Neural crest cell (in vitro differentiated cells): ENCODE results near the gene ANGPT4. TPM values are rescaled to one million over a fixed set of nuclear protein-coding genes. Genes with fewer than 3 reads are reported as not detected.
A peak's percentile ranks its signal among the peaks of the same experiment; 100 is the strongest.

Experiments used
- DNase-seq: peaks from one replicate; pipeline ENCODE4 v3.0.0; 2021; ENCODE audit warnings: low read depth, mixed read lengths, low spot score
- H3K27ac Mint-ChIP-seq: one replicate; pipeline ENCODE4 v1.8.0; 2021; ENCODE audit warnings: mild to moderate bottlenecking, mixed read lengths; ENCODE audit not compliant: unreplicated experiment
- H3K27me3 Mint-ChIP-seq: 2 replicates; pipeline ENCODE4 v1.8.0; 2021; ENCODE audit warnings: low read depth, mild to moderate bottlenecking, mixed read lengths
- H3K36me3 Mint-ChIP-seq: 2 replicates; pipeline ENCODE4 v1.8.0; 2021; ENCODE audit warnings: low read depth, mild to moderate bottlenecking, mixed read lengths
- H3K4me1 Mint-ChIP-seq: 2 replicates; pipeline ENCODE4 v1.8.0; 2021; ENCODE audit warnings: mixed read lengths
- H3K4me3 Mint-ChIP-seq: one replicate; pipeline ENCODE4 v1.8.0; 2021; ENCODE audit warnings: mild to moderate bottlenecking, mixed read lengths
- H3K9me3 Mint-ChIP-seq: 2 replicates; pipeline ENCODE4 v1.8.0; 2021; ENCODE audit warnings: mixed read lengths
- CTCF ChIP-seq: fragments of 200-600 bp; sonication (generic); conservative IDR thresholded peaks from 2 replicates; pipeline ENCODE4 v1.5.0; 2021; ENCODE audit warnings: antibody characterized with exemption, mild to moderate bottlenecking
- total RNA-seq: library from RNA; stranded (reverse); gene quantifications from 2 replicates; pipeline ENCODE4 v1.2.1, GENCODE V29; 2021

ANGPT4 gene
- total RNA-seq, 1 donor from 2014 or later = 0.07 TPM

GRCh38 chr20:873875-874607 lies 42.1 kb downstream of the ANGPT4 start:
- peaks cover 7% of the 10 kb centered on the region for H3K4me1 Mint-ChIP-seq
- H3K27ac Mint-ChIP-seq = no peak overlapping the region
- H3K4me3 Mint-ChIP-seq = no peak overlapping the region
- peaks cover 38% of the 10 kb centered on the region for H3K27me3 Mint-ChIP-seq
- TF ChIP-seq CTCF = no peak
- H3K9me3 Mint-ChIP-seq = no peaks in the 10 kb centered on the region
- DNase-seq = no peak
- H3K36me3 Mint-ChIP-seq = no peaks in the 10 kb centered on the region

DNA sequence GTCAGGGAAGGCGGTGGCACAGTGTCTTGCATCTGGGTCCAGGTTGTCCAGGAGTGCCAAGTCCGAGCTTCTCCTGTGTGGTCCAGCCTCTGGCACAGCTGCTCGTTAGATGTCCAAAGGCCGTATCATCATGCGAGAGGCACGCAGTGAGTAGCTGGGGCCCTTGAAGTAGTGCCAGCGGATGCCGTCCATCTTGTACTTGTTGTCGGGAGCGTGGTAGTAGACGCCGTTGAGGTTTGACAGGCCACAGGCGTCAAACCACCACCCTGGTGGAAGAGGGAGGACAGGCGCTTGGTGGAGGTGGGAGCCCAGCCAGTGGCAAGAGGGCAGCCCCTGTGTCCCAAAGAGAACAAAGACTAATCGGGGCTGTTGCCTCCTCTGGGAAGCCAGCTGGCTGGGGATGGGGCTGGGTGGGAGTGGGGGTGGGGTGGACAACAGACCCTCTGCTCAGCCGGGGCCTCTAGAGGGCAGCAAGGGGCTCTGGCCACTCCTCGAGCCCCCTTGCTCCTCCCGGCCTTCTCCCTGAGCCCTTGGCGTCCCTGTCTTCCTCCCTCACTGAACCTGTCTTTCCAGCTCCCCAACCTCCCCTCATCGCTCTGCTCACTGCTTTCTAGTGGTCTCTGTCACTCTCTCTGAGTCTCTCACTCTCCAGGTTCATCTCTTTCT lies 43.1 kb downstream of the ANGPT4 start:
- no peaks in the 10 kb centered on the region for H3K36me3 Mint-ChIP-seq
- no peak overlapping the region for H3K4me3 Mint-ChIP-seq
- H3K27ac Mint-ChIP-seq = no peak overlapping the region
- TF ChIP-seq CTCF = peak; percentile 26
- H3K27me3 Mint-ChIP-seq = peaks cover 37% of the 10 kb centered on the region
- no peaks in the 10 kb centered on the region for H3K9me3 Mint-ChIP-seq
- H3K4me1 Mint-ChIP-seq = peaks cover 7% of the 10 kb centered on the region
- DNase-seq = no peak

GRCh38 chr20:871948-872347 lies 44.2 kb downstream of the ANGPT4 start:
- Mint-ChIP-seq H3K27ac (no peak overlapping the region), H3K4me3 (no peak overlapping the region), H3K9me3 (no peaks in the 10 kb centered on the region), H3K4me1 (peaks cover 7% of the 10 kb centered on the region), H3K27me3 (peaks cover 34% of the 10 kb centered on the region), H3K36me3 (no peaks in the 10 kb centered on the region)
- DNase-seq = no peak
- no peak for TF ChIP-seq CTCF

- Mint-ChIP-seq H3K4me1 (peaks cover 7% of the 10 kb centered on the region), H3K27me3 (peaks cover 33% of the 10 kb centered on the region), H3K36me3 (no peaks in the 10 kb centered on the region), H3K4me3 (no peak overlapping the region), H3K27ac (no peak overlapping the region), H3K9me3 (no peaks in the 10 kb centered on the region)
- TF ChIP-seq CTCF = no peak
- no peak for DNase-seq
Observed at GRCh38 chr20:871436-871835, 44.7 kb downstream of the ANGPT4 start.

- no peak for TF ChIP-seq CTCF
- DNase-seq = no peak
- Mint-ChIP-seq H3K36me3 (no peaks in the 10 kb centered on the region), H3K4me1 (peaks cover 7% of the 10 kb centered on the region), H3K27ac (no peak overlapping the region), H3K27me3 (peaks cover 38% of the 10 kb centered on the region), H3K9me3 (no peaks in the 10 kb centered on the region), H3K4me3 (no peak overlapping the region)
Observed at GRCh38 chr20:870758-871157, 45.4 kb downstream of the ANGPT4 start.
